M059J (cell line): ENCODE results near the gene FDX1. TPM values are rescaled to one million over a fixed set of nuclear protein-coding genes. Genes with fewer than 3 reads are reported as not detected.
"Not testable (repeated sequence)": the region's sequence is repeated elsewhere in the genome, so short reads cannot be mapped to it uniquely, and the experiment has no call there.

ENCODE experiments used
- DNase-seq: peaks from one replicate; pipeline ENCODE4 v3.0.0-alpha.2; 2012; ENCODE audit warnings: low read depth
- total RNA-seq: library from RNA; depleted of rRNA; stranded (reverse); fragments of >200 nt; shearing (Covaris generic); gene quantifications from 2 replicates; pipeline ENCODE4 v1.2.3, GENCODE V29; 2014; rRNA removed

Gene FDX1, protein sequence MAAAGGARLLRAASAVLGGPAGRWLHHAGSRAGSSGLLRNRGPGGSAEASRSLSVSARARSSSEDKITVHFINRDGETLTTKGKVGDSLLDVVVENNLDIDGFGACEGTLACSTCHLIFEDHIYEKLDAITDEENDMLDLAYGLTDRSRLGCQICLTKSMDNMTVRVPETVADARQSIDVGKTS
- 17.1 and 21.2 TPM in 2 replicates for total RNA-seq

DNA sequence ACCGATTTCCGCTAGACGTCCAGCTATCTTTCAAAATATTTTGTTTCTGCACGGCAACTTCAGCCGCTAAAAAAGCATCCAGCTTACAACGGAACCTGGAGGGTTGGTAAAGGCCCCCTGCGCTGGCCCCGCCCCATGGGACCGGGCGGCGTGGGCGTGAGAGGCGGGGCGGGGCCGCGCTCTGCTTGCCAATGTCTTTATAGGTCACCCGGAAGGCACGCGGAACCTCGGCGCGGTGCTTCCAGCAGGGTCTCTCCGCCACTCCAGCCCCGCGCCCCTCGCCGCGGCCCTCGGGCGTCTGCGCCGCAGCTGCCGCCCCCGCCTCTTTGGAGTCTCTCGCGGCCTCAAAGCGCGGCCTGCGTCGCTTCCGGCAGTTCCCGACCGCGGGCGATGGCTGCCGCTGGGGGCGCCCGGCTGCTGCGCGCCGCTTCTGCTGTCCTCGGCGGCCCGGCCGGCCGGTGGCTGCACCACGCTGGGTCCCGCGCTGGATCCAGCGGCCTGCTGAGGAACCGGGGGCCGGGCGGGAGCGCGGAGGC is at the start of gene FDX1:
TSS of gene FDX1 (plus strand) at position 218 of the 536 bp plus-strand sequence. CDS start at position 391, 173 bp downstream.
- DNase-seq = peak; percentile 77

DNA sequence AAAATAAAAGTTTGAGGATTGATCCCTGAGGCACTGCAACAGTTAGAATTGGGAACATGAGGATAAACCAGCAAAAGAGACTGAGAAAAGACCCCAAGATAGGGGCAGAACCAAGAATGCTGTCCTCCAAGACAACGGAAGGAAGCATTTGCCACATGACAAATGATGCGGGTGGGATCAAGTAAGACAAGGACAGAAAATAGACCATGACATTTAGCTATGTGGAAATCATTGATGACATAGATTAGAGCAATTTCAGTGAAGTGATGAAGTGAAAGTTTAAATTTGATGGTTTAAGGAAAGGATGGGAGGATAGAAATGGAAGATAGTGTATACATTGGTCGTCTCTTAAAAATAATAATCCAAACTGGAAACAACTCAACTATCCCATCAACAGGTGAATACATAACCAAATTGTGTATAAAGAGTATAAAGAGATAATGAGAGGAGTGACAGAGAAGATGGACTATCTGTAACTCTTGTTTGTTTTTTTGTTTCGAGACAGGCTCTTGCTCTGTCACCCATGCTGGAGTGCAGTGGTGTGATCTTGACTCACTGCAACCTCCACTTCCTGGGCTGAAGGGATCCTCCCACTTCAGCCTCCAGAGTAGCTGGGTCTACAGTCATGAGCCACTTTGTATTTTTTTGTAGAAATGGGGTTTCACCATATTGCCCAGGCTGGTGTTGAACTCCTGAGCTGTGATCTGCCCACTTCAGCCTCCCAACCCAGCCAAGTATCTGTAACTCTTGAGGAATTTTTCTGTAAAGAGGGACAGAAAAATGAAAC is 48.7 kb upstream of the FDX1 start:
- no peak for DNase-seq

DNA sequence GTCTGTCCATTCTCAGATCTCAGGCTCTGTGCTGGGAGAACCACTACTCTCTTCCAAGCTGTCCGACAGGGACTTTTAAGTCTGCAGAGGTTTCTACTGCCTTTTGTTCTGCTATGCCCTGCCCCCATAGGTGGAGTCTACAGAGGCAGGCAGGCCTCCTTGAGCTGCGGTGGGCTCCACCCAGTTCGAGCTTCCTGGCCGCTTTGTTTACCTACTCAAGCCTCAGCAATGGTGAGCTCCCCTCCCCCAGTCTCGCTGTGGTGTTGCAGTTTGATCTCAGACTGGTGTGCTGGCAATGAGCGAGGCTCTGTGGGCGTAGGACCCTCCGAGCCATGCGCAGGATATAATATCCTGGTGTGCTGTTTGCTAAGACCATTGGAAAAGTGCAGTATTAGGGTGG is 41.5 kb upstream of the FDX1 start:
- DNase-seq = not testable (repeated sequence)

DNA sequence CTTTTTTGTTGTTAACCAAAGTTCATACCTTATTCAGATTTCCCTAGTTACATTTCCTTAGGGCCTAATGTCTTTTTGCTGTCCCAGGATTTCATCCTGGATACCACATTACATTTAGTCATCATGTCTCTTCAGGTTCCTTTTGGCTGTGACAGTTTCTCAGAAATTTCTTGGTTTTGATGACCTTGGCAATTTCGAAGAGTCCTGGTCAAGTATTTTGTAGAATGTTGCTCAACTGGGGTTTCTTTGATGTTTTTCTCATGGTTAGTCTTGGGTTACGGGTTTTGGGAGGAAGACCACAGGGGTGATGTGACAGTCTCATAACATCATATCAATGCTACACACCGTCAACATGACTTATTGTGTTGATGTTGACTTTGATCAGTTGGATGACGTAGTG is 39.8 kb upstream of the FDX1 start:
- no peak for DNase-seq

DNA sequence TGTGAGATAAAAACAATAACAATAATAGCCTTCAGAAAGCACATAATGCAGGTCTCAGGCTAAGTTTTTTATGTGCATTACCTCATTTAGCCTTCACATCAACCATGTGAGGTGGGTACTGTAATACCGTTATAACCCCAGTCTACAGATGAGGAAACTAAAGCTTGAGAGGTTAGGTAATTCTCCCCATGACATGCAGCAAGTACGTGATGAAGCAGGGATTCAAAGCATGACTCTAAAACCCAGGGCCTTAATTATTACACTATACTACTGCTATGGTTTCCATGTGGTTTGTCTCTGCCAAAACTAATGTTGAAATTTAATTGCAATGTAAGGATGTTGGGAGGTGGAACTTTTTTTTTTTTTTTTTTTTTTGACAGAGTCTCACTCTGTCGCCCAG is 37.7 kb upstream of the FDX1 start:
- no peak for DNase-seq

DNA sequence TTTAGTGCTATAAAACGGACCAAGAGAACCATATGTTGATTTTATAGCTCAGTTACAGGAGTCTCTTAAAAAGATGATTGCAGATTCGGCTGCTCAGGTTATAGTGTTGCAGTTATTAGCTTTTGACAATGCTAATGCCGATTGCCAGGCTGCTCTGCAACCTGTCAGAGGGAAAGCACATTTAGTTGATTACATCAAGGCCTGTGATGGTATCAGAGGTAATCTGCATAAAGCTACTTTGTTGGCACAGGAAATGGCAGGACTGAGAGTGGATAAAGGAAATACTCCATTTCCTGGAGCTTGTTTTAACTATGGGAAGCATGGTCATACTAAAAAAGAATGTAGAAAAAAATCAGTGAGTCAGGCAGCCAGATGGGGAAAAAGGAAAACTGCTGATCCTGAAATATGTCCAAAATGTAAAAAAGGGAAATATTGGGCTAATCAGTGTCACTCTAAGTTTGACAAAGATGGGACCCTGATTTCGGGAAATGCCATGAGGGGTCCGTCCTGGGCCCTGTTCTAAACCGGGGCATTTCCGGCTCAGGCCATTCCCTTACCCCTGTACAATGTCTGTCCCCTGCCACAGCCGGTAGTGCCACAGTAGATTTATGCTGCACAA is 32.0 kb upstream of the FDX1 start:
- not testable (repeated sequence) for DNase-seq

DNA sequence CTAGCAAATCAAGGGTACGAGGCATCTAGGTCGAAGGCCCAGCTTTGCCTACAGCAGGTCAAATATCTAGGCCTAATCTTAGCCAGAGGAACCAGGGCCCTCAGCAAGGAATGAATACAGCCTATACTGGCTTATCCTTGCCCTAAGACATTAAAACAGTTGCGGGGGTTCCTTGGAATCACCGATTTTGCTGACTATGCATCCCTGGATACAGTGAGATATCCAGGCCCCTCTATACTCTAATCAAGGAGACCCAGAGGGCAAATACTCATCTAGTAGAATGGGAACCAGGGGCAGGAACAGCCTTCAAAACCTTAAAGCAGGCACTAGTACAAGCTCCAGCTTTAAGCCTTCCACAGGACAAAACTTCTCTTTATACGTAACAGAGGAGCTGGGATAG is 26.2 kb upstream of the FDX1 start:
- not testable (repeated sequence) for DNase-seq

DNA sequence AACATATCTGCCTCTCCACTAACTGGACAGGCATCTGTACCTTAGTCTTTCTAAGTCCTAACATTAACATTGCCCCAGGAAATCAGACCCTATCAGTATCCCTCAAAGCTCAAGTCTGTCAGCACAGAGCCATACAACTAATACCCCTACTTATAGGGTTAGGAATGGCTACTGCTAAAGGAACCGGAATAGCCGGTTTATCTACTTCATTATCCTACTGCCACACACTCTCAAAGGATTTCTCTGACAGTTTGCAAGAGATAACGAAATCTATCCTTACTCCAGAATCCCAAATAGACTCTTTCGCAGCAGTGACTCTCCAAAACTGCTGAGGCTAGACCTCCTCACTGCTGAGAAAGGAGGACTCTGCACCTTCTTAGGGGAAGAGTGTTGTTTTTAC is 24.1 kb upstream of the FDX1 start:
- DNase-seq = not testable (repeated sequence)

DNA sequence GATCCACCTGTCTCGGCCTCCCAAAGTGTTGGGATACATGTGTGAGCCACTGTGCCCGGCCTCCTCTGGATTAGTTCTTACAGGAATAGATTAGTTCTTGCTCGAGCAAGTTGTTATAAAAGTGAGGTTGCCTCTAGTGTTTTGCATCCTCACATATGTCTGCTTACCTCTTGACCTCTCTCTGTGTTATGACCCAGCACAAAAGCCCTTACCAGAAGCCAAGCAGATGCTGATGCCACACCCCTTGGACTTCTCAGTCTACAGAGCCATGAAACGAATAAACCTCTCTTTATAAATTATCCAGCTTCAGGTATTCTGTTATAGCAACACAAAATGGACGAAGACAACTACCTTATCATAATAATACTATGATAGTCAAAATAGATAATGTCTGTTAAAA is 22.4 kb upstream of the FDX1 start:
- no peak for DNase-seq

DNA sequence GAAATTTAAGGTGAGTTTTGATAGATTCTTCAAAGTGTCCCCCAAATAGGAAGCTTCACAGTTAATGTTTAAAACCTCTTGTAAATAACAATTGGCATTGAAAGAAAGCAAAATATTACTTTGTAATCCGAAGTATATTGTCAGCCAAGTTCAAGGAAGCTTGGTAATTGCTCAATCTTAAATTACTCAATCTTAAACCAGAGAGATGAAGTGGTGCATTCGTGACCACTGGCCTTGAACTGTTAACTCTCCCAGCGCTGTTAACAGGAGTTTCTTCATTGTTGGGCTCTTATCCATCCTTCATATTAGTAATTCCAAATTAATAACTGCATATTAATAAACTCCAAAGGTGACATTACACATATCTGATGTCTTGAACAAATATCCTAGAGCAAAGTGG is 20.6 kb upstream of the FDX1 start:
- no peak for DNase-seq

DNA sequence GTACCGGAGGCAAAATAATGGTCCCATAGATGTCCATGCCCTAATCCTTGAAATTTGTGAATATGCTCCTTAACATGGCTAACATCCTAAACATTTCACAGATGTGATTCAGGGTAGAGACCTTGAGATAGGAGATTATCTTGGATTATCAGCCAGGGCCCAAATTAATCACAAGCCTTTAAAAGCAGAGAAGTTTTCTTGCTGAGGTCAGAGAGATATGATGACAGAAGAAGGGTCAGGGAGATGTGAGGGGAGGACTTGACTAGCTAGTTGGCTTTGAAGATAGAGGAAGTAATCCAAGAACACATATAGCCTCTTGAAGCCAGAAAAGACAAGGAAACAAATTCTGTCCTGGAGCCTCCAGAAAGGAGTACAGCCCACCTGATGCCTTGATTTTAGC is 19.1 kb upstream of the FDX1 start:
- no peak for DNase-seq

DNA sequence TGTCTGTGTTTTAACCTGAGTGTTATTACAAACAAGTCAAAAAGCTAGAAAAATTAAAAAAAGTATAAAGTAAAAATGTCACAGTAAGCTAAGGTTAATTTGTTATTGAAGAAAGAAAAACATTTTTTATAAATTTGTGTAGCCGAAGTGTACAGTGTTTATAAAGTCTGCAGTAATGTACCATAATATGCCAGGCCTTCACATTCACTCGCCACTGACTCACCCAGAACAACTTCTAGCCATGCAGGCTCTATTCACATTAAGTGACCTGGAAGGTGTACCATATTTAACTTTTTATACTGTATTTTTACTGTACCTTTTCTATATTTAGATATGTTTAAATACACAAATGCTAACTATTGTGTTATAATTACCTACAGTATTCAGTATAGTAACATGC is 14.7 kb upstream of the FDX1 start:
- DNase-seq = no peak

DNA sequence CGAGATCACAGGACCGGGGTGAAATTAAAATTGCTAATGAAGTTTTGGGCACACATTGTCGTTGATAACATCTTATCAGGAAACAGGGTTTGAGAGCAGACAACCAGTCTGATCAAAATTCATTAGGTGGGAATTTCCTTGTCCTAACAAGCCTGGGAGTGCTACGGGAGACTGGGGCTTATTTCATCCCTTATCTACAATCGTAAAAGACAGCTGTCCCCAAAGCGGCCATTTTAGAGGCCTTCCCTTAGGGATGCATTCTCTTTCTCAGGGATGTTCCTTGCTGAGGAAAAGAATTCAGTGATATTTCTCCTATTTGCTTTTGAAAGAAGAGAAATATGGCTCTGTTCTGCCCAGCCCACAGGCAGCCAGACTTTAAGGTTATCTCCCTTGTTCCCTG is 8.1 kb upstream of the FDX1 start:
- DNase-seq = not testable (repeated sequence)

DNA sequence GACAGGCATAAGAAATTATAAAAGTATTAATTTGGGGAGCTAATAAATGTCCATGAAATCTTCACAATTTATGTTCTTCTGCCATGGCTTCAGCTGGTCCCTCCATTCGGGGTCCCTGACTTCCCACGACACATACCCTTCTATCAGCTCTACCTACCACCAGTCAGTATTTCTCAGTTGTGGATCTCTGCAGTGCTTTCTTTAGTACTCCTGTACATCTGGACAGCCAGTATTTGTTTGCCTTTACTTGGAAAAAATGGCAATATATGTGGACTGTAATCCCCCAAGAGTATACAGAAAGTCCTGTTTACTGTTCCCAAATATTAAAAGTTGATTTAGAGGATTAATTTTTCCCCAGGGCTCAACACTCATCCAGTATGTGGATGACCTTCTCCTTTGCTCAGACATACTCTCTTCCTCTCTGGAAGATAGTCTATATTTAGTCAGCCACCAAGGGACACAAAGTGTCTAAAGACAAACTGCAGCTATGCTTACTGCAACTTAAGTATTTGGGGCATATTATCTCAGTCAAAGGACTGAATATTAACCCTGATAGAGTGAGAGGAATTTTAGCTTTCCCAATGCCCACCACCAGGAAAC is 7.3 kb upstream of the FDX1 start:
- no peak for DNase-seq

DNA sequence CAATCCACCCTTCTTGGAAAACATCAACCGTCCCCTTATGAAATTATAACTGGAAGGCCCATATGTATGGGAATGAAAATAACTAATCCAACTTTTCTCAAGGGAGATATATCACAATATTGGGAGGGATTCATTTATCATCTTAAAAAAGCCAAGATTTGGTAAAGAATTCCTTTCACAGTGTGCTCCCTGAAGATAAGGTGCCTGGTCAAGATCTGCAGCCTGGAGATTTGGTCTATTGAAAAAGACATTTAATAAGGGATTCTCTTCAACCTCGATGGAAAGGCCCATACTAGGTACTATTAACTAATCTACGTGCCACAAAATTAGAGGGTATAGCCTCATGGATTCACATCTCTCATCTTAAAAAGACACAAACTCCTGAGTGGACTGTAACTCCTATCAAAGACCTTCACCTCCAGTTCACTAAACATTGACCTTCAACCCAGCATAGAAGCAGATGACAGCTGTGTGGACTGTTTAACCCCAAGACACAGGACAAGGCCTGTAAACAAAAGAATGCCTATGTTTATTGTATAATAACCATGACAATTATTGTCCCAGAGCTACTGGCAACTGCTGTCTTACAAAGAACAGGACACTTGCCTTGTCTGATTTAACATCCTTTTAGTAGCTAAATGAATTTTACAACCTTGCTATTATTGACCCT is 4.8 kb upstream of the FDX1 start:
- no peak for DNase-seq

DNA sequence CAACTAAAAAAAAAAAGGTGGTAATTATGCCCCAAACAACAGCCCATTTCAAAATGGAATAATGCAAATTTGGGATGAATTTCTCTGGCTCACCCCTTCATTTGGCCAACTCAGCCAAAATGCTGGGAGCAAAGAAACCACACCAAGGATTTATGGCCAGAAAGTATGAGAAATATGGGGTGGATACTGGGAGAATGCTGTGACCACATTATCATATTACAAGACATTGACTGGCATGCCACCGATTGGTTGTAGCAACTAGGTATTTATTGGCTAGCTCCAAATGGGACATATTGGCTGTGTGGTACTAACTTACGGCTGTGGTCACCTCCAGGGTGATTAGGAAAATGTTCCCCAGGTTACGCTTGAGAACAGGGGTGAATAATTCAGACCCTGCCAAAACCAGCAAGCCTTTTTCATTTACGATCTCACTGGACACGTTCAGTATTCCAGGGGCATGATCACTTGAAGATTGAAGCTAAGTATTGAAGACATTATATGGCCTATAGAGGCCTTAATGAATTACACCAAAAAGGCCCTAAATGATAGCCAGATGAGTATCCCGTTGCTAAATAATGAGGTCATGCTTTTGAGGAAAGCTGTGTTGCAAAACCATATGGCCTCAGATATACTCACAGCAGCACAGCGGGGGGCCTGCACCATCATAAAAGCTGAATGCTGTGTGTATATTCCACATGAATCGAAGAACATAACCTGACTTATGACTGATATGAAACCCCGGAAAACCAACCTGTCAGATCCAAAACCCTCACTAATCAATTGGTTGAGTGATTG is 3.8 kb upstream of the FDX1 start:
- peak; percentile 67 for DNase-seq

DNA sequence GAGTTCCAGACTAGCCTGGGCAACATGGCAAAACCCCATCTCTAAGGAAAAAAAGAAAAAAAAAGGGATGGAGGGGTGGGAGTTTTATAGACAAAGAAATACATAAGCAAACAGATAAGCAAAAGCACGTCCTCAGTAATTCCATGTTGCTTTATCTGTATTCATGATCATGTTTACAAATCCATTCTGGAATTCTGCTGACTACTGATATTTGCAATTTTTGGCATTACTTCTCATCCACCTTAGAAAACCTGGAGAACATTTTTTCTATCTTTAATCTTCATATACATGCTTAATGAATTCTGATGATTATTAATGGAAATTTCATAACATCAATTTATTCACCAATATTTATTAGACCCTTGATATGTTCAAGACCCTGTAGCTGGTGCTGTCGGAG is 1.7 kb upstream of the FDX1 start:
- no peak for DNase-seq

DNA sequence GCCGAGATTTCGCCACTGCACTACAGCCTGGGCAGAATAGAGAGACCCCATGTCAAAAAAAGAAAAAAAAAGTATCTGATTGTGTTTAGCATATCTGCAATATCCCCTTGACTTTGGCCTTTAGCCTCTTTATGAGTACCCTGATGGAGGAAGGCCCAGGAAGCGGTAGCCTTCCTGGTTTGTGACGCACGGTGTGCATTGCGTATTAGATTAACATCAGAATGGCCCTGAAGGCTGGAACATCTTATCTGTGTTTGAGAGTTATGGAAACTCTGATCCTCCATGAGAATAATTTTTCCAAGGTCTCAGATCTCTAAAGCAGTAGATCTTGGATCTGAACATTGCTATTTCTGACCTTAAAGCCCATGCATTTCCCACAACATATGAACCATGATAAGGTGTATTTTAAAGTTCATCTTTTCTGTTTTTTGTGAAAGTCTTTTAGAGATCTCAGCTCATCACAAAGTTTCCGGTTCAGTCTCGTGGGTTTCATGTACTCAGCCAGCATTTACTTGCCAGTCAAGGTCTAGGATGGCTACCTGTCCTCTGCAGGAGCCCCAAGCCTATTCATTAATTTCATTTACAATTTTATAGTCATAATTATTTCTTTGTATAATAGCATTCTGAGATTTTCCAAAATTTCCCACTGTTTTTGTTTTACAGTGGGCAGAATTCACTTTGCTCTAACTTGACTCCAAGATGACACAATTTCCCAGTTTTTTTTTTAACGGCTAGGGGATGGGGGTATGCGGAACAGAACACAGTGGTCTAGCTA is 605 bp upstream of the FDX1 start:
- DNase-seq = no peak

DNA sequence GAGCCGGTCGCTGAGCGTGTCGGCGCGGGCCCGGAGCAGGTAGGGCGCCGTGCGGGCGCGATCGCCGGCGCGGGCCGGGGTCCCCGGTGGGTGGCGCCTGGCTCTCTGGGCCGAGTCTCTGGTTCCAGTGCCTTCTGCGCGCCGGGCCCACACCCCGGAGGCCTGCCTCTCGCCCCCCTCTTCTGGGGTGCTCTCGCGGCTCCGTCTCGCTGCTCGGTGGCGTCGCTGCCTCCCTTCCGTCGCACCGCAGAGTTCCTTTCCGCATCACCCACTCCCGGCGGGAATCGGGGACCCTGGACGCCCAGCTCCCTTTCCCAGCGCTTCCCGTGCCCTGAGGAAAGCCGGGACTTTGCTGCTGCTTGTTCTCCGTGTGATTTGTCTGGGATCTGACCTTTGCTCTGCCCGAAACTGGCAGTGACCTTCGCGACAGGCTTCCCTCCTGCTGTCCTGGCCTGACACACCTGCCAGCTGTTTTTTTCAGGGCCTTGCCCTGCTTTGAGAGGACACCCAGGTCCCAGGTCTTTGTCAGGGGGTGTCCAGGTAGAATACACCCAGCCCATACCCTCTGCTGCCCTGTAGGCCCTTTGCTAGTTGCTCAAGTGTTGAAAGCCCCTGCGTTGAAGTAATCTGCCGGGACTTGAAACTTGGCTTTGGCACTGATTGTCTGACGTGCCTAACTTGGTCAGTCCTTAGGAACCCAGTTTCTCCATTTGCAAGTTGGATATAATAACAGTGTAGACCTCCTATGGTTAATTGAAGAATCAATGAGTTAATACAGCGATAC is 711 bp downstream of the FDX1 start:
- DNase-seq = peak; percentile 37
